LNCAP (cell line): ENCODE results near the gene RPS24.

Experiments
- CTCF ChIP-seq: fragments of 450-650 bp; IDR thresholded peaks from 2 replicates; pipeline ENCODE4 v1.5.1; 2017; ENCODE audit warnings: mild to moderate bottlenecking

The RPS24 gene

GRCh38 chr10:78071140-78071856 is 37.6 kb downstream of the RPS24 start:
- no peak for TF ChIP-seq CTCF

GRCh38 chr10:78071857-78072179 is 38.2 kb downstream of the RPS24 start:
- TF ChIP-seq CTCF: no peak

GRCh38 chr10:78072504-78072903 is 38.8 kb downstream of the RPS24 start:
- TF ChIP-seq CTCF: no peak

- TF ChIP-seq CTCF: no peak
These were observed 45.1 kb downstream of the RPS24 start for GRCh38 chr10:78078539-78079330.

- TF ChIP-seq CTCF: no peak
These were observed 45.7 kb downstream of the RPS24 start for GRCh38 chr10:78079411-78079810.

GRCh38 chr10:78081292-78081691 is 47.6 kb downstream of the RPS24 start:
- no peak for TF ChIP-seq CTCF

GRCh38 chr10:78082636-78083035 is 49.0 kb downstream of the RPS24 start:
- TF ChIP-seq CTCF: no peak
